Pancreas (tissue), 10 donors: ENCODE results near the gene TRAK1. TPM values are rescaled to one million over a fixed set of nuclear protein-coding genes. Genes with fewer than 3 reads are reported as not detected.

Experiments
- ATAC-seq, 4 donors: fragments of 200-7000 bp; cut with Tn5 transposase; one replicate each; pipeline versions ENCODE4 v1.8.0 to v1.9.1; 2020; ENCODE audit warnings: mild to moderate bottlenecking in 4 of 4, moderate library complexity in 4 of 4
- DNase-seq, 6 donors: peaks; one replicate each; pipeline ENCODE4 v3.0.0-alpha.2; 2020
- FAIRE-seq: peaks from 2 replicates; lab custom pipeline; 2012; peaks lifted over from hg19 to GRCh38; lab: Jason Lieb, UNC
- H3K27ac ChIP-seq, 4 donors: fragments of 200-600 bp; sonication (generic); 1 replicate in 3 of 4; 2 replicates in 1 of 4; pipeline versions ENCODE4 v1.5.0 to v1.8.0; 2020
- H3K27me3 ChIP-seq, 4 donors: fragments of 200-600 bp; one replicate each; pipeline ENCODE4 v1.8.0; 2021
- H3K36me3 ChIP-seq, 3 donors: fragments of 200-600 bp; sonication (generic) in 1 of 3; one replicate each; pipeline versions ENCODE4 v1.5.0 to v1.8.0; 2020 to 2021
- H3K4me1 ChIP-seq, 3 donors: fragments of 200-600 bp; one replicate each; pipeline ENCODE4 v1.8.0; 2021
- H3K4me3 ChIP-seq, 4 donors: fragments of 200-600 bp; sonication (generic) in 2 of 4; one replicate each; pipeline versions ENCODE4 v1.5.0 to v1.8.0; 2020 to 2021
- H3K9me3 ChIP-seq, 4 donors: fragments of 200-600 bp; one replicate each; pipeline ENCODE4 v1.8.0; 2021
- WGBS, 2 donors: extraction: QIAGEN DNeasy Blood & Tissue Kit; methylation state at CpG; one replicate each; pipeline ENCODE4 v1.1.7; 2013; 5-methylcytosine and 5-hydroxymethylcytosine counted together
- intact Hi-C, 3 donors: fragments of 100-400 bp; cut with DNase I; formaldehyde crosslinking; loops; one replicate each; pipeline versions ENCODE4 v1.11.1 to v1.14.2; 2022
- polyA plus RNA-seq, 2 donors: library from polyadenylated mRNA; stranded (reverse); fragments of 200-250 nt; gene quantifications; one replicate each; pipeline ENCODE4 v1.2.3, GENCODE V29; 2013
- total RNA-seq, 6 donors: library from RNA; stranded (reverse); fragmentation: NEBNext Ultra II Directional in 4 of 6; extraction: Animal tissue kit (Norgen Biotek cat#: 25700) in 4 of 6; gene quantifications; one replicate each; pipeline versions ENCODE4 v1.2.1 to v1.2.4, GENCODE V29; 2021 to 2023
- TF ChIP-seq, protein P1 (sequence below), 4 donors: fragments of 200-600 bp; sonication (generic) in 3 of 4; IDR thresholded peaks; one replicate each; pipeline versions ENCODE4 v1.5.0 to v1.8.0; 2021; ENCODE audit warnings: antibody characterized with exemption in 4 of 4
- donor health status: healthy with polysubstance abuse.
- donor health status: DM: no; HTN: no; CAD: no; lungs with moderate emphysema.
- donor health status: DM: no; HTN: no; CAD: no.
- donor health status: control.
- donor health status: control.
- donor health status: Bipolar disorder and iron deficiency.
- donor health status: DM: yes; HTN: yes; CAD: no.
- donor health status: DM: no; HTN: no; CAD: no.
- donor health status: DM: no; HTN: no; CAD: no.
- donor health status: DM: yes; HTN: yes; CAD: no.

The TRAK1 gene
- total and polyA plus RNA-seq, 8 donors: 9.3 to 24.3 (median 11.7) TPM

DNA sequence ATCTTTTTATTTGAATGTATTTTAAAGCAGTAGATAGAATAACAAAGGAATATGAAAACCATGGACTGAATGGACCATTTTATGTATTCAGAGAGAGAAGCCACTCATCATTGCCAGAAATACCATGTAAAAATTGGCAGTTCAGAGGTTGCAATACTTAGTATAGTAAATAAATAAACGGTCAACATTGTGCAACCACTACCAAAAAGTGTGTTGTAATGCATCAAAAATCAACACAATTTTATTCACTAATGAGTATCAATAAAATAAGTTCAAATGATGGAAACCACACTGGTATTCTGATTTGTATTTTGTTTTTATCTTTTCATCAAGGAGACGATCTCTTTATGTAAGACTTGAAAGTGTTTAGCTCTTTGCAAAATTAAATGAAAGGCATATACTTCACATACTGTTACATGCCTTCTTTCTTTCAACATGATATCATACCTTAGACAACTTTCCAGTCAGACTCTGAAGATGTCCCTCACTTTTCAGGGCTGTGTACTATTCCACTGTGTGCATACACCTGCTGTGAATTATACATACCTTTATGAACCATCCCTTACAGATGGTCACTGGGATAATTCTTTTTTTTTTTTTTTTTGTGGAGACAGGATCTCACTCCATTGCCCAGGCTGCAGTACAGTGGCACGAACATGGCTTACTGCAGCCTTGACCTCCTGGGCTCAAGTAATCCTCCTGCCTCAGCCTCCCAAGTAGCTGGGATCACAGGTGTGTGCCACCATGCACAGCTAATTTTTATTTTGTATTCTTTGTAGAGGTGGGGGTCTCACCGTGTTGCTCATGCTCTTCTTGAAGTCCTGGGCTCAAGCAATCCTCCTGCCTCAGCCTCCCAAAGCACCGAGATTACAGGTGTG, 134.6 kb downstream of the TRAK1 start:
- intact Hi-C loops: no loop called here
- Histone ChIP-seq H3K27me3 (no peaks in the 10 kb centered on the region), H3K9me3 (no peaks in the 10 kb centered on the region), H3K4me3 (no peak overlapping the region), H3K36me3 (peaks cover 0 to 11% (median 5%) of the 10 kb centered on the region in 3 donors), H3K27ac (no peak overlapping the region), H3K4me1 (no peaks in the 10 kb centered on the region)
- WGBS, 2 donors: 76 to 97% methylated on average over 5 of the region's 5 CpGs
- ATAC-seq: no peak
- no peak for FAIRE-seq
- TF ChIP-seq, protein P1, sequence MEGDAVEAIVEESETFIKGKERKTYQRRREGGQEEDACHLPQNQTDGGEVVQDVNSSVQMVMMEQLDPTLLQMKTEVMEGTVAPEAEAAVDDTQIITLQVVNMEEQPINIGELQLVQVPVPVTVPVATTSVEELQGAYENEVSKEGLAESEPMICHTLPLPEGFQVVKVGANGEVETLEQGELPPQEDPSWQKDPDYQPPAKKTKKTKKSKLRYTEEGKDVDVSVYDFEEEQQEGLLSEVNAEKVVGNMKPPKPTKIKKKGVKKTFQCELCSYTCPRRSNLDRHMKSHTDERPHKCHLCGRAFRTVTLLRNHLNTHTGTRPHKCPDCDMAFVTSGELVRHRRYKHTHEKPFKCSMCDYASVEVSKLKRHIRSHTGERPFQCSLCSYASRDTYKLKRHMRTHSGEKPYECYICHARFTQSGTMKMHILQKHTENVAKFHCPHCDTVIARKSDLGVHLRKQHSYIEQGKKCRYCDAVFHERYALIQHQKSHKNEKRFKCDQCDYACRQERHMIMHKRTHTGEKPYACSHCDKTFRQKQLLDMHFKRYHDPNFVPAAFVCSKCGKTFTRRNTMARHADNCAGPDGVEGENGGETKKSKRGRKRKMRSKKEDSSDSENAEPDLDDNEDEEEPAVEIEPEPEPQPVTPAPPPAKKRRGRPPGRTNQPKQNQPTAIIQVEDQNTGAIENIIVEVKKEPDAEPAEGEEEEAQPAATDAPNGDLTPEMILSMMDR (IDR thresholded peaks at IDR 0.05): no peak
- DNase-seq: no peak

DNA sequence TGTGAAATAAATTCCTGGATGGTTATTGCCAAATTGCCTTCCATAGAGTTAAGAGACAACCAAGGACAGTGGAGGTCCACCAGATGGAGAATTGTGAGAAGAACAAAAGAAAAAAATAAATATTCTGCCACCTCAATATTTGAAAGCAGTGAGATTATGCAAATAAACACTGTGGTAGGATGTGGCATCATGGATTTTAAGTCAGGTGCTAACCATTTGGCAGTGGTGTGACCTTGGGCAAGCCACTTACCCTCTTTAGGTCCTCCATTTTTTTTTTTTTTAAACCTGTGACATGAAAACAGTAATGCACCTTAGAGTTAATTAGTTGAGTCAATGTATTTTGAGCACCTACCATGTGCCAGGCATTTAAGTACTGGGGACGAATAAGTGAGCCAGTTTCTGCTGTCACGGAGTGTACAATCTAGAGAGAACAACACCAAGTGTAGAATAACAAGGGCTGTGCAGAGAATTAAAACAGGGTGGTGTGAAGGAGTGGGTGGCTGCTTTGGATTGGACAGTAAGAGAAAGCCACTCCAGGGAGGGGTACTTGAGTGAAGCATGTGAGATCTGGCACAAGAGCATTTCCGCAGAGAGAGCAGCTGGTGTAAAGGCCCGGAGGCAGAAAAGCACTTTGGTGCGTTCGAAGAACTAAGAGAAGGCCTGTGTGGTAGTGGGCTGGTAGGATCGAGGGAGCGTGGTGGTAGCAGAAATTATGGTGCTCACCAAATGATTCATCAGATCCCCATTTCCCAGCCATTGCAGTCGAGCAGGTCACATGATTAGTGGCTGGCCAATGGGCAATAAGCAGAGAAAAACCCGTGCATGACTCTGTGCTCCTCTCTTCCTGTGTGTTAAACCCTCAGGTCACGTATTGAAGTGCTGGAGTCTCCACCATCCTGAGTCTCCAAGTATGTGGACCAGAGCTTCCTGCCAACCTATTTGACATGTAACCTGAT, 135.6 kb downstream of the TRAK1 start:
- H3K9me3 ChIP-seq: no peaks in the 10 kb centered on the region
- DNase-seq: no peak
- H3K27me3 ChIP-seq: no peaks in the 10 kb centered on the region
- H3K4me1 ChIP-seq: no peaks in the 10 kb centered on the region
- TF ChIP-seq, protein P1 (IDR thresholded peaks at IDR 0.05): no peak
- no peak for ATAC-seq
- no peak overlapping the region for H3K27ac ChIP-seq
- no peak for FAIRE-seq
- WGBS, 2 donors: 83 to 86% methylated on average over 11 of the region's 11 CpGs
- H3K36me3 ChIP-seq: peaks cover 0 to 11% (median 5%) of the 10 kb centered on the region in 3 donors
- intact Hi-C loops: no loop called here
- no peak overlapping the region for H3K4me3 ChIP-seq

DNA sequence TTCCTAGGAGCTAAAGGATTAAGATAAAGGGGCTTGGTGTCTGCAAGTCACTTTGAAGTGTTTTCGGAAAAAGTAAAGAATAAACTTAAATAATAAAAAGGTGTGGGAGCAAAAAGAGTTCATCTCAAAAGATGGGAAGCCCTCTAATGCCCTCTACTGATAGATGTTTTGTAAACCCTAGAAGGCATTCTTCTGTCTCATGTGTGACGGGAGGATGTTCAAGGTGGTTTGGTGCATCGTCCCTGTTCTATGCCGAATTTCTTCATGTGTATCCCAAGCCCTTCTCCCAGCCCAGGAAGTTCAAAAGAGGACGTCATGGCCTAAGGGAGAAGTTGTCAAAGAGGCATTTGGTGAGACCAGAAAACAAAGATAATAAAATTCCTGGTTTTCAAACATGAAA, 137.6 kb downstream of the TRAK1 start:
- no peaks in the 10 kb centered on the region for H3K27me3 ChIP-seq
- WGBS, 2 donors: 33 to 47% methylated on average over 5 of the region's 5 CpGs
- H3K36me3 ChIP-seq: peaks cover 0 to 1% (median 0%) of the 10 kb centered on the region in 3 donors
- H3K4me3 ChIP-seq: no peak overlapping the region
- H3K9me3 ChIP-seq: no peaks in the 10 kb centered on the region
- FAIRE-seq: no peak
- no peak for DNase-seq
- intact Hi-C loops: no loop called here
- no peaks in the 10 kb centered on the region for H3K4me1 ChIP-seq
- no peak for ATAC-seq
- no peak overlapping the region for H3K27ac ChIP-seq
- TF ChIP-seq, protein P1 (IDR thresholded peaks at IDR 0.05): no peak

DNA sequence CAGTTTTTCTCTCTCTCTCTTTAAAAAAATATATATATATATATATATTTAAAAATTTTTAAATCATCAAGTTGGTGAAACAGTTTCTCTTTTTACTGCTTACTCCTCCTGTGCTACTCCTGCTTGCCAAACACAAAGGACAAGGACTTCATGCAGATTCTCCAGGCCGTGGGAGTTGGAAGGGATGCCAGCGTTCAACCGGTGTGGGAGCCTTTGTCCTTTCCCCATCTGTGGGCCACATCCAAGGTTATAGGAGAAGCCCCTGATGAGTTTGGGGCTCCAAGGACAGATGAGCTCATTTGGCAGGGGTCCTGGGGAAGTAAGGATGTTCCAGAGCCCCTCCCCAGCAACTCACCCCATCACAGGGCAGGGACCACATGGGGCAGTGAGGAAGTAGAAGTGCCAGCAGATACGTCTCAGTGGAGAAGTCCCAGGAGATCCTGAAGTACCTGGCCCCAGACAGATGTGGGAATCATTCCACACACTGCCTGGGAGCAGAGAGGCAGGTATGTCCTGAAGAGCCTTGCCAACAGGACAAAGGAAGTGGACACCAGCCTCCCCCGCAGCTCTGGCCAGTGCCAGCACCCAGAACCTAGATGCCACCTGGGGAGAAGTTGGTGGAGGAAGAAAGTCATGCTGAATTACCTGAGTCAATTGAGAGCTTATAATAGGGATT, 138.2 kb downstream of the TRAK1 start:
- intact Hi-C loops: no loop called here
- ATAC-seq: peak in 1 of 4 donors; percentile 38

More for the DNA sequence above, 138.2 kb downstream of the TRAK1 start:
- H3K4me1 ChIP-seq: no peaks in the 10 kb centered on the region
- H3K4me3 ChIP-seq: no peak overlapping the region
- H3K9me3 ChIP-seq: no peaks in the 10 kb centered on the region
- FAIRE-seq (no peak), DNase-seq (no peak)
- H3K27me3 ChIP-seq: no peaks in the 10 kb centered on the region
- WGBS, 2 donors: 41 to 51% methylated on average over 5 of the region's 5 CpGs
- H3K27ac ChIP-seq: no peak overlapping the region
- TF ChIP-seq, protein P1 (IDR thresholded peaks at IDR 0.05): no peak
- no peaks in the 10 kb centered on the region for H3K36me3 ChIP-seq
